ENCODE measurements around the gene AOX1. TPM values are rescaled to one million over a fixed set of nuclear protein-coding genes. Genes with fewer than 3 reads are reported as not detected.

Gene AOX1
- total and polyA plus RNA-seq, 2 of the 8 experiments (the other 6 are each of a cell fraction or from before 2014, with no cell fraction given) = 5.6 to 8.3 TPM

DNA sequence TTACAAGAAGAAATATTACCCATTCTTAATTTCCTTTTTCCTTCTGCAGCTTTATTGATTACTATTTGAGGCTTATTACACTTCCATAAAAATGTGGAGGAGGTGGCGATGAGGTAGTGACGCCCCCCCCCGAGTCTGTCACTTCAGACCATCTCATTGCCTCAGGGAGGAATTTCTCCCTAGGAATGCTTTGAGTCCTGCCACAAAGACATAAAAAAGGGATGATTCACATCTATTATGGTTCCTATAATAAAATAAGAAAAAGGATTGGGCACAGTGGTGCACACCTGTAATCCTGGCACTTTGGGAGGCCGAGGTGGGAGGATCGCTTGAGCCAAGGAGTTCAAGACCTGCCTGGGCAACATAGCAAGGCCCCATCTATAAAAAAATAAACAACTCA, 93.7 kb downstream of the AOX1 start (continued):
- TF ChIP-seq EZH2 (IDR thresholded peaks at IDR 0.05; ENCODE audit: low read depth, low read length, severe bottlenecking) (no peak), KDM1A (IDR thresholded peaks at IDR 0.05; ENCODE audit: borderline replicate concordance, low read length) (no peak), TAF1 (IDR thresholded peaks at IDR 0.05; ENCODE audit: low read depth, low read length) (no peak), SP1 (IDR thresholded peaks at IDR 0.05; ENCODE audit: low read depth, low read length) (no peak)
- TF ChIP-seq, protein P1, sequence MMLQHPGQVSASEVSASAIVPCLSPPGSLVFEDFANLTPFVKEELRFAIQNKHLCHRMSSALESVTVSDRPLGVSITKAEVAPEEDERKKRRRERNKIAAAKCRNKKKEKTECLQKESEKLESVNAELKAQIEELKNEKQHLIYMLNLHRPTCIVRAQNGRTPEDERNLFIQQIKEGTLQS (IDR thresholded peaks at IDR 0.05; ENCODE audit: insufficient read depth, low read depth, low read length) = no peak
